Caco-2 (cell line): ENCODE measurements around the gene RNF123. TPM values are rescaled to one million over a fixed set of nuclear protein-coding genes. Genes with fewer than 3 reads are reported as not detected.
"Not testable (repeated sequence)": the region's sequence is repeated elsewhere in the genome, so short reads cannot be mapped to it uniquely, and the experiment has no call there.

Experiments used
- BruUV-seq: library from RNA; stranded (reverse); fragments of 400-500 nt; replicated peaks from 2 replicates; lab custom pipeline; 2021; lab: Mats Ljungman, UMichigan
- CTCF ChIA-PET: fragments of 300-600 bp; sonication (Branson Sonifier 250); formaldehyde crosslinking; loops from one replicate; lab custom pipeline; 2022; ENCODE audit warnings: antibody characterized with exemption; lab: Charles Lee
- POLR2A ChIA-PET: fragments of 300-600 bp; sonication (Branson Sonifier 250); formaldehyde crosslinking; loops from one replicate; lab custom pipeline; 2022; ENCODE audit warnings: antibody characterized with exemption; lab: Charles Lee
- DNase-seq, 2 experiments: peaks; one replicate each; pipeline versions ENCODE4 v3.0.0 to v3.0.0-alpha.2; 2020 to 2022
- H3K27me3 ChIP-seq: replicated peaks from 2 replicates; pipeline ENCODE4 v1.6.0; 2011; ENCODE audit warnings: low read length; ENCODE audit not compliant: control insufficient read depth, insufficient read depth
- H3K36me3 ChIP-seq: 2 replicates; pipeline ENCODE4 v1.5.1; 2011; ENCODE audit warnings: low read length; ENCODE audit not compliant: control insufficient read depth, insufficient read depth
- H3K4me1 ChIP-seq: fragments of 250-450 bp; sonication (Bioruptor Pico); 2 replicates; pipeline ENCODE4 v1.5.1; 2020; ENCODE audit warnings: mild to moderate bottlenecking
- H3K4me3 ChIP-seq: 2 replicates; pipeline ENCODE4 v1.5.1; 2011; ENCODE audit warnings: low read depth, mild to moderate bottlenecking, control low read depth, low read length
- H3K9me3 ChIP-seq: fragments of 250-450 bp; sonication (Bioruptor Pico); 2 replicates; pipeline ENCODE4 v1.5.1; 2020; ENCODE audit warnings: mild to moderate bottlenecking, moderate library complexity
- H3K27ac Mint-ChIP-seq: one replicate; pipeline ENCODE4 v1.8.0; 2022; ENCODE audit warnings: mixed read lengths; ENCODE audit not compliant: unreplicated experiment
- H3K27me3 Mint-ChIP-seq: one replicate; pipeline ENCODE4 v1.8.0; 2022; ENCODE audit warnings: mixed read lengths; ENCODE audit not compliant: insufficient read depth, unreplicated experiment
- H3K36me3 Mint-ChIP-seq: one replicate; pipeline ENCODE4 v1.8.0; 2022; ENCODE audit warnings: mild to moderate bottlenecking, mixed read lengths; ENCODE audit not compliant: insufficient read depth, unreplicated experiment
- H3K4me1 Mint-ChIP-seq: one replicate; pipeline ENCODE4 v1.8.0; 2022; ENCODE audit warnings: low read depth, mixed read lengths; ENCODE audit not compliant: unreplicated experiment
- H3K4me3 Mint-ChIP-seq: one replicate; pipeline ENCODE4 v1.8.0; 2022; ENCODE audit warnings: mild to moderate bottlenecking, moderate library complexity, mixed read lengths; ENCODE audit not compliant: unreplicated experiment
- H3K9me3 Mint-ChIP-seq: one replicate; pipeline ENCODE4 v1.8.0; 2022; ENCODE audit warnings: mixed read lengths; ENCODE audit not compliant: unreplicated experiment
- intact Hi-C: fragments of 100-400 bp; cut with micrococcal nuclease; formaldehyde crosslinking; loops from one replicate; pipeline ENCODE4 v1.10.0; 2022; ENCODE audit not compliant: unreplicated experiment
- total RNA-seq: library from RNA; stranded (reverse); gene quantifications from 2 replicates; pipeline ENCODE4 v1.2.3, GENCODE V29; 2022

The RNF123 gene
- total RNA-seq, 1 experiment from 2014 or later = 45.2 TPM

DNA sequence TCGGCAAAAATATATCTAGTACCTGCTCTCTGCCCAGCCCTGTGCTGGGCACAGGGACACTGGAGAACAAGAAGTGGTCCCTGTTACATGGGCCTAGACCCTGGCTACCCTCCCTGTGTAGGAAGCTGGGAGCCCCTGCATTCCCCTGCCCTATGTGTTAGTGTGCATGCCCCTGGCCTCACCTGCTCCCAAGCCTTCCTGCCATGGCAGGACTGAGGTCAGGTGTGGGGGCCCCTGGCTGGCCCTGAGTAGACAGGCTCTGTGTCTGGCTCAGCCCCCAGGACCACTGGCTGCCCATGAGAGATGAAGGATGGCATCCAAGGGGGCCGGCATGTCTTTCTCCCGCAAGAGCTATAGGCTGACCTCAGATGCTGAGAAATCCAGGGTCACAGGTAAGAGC lies 1.5 kb downstream of the RNF123 start:
- H3K9me3 Mint-ChIP-seq, CTCF ChIA-PET, H3K27ac Mint-ChIP-seq, H3K9me3 ChIP-seq, H3K27me3 Mint-ChIP-seq, H3K4me1 ChIP-seq, POLR2A ChIA-PET, H3K27me3 ChIP-seq, intact Hi-C loops, H3K4me3 ChIP-seq, DNase-seq, BruUV-seq, H3K36me3 ChIP-seq: not testable (repeated sequence)
- H3K4me1 Mint-ChIP-seq = peaks cover 11% of the 10 kb centered on the region
- peak overlapping the region; percentile 91 for H3K4me3 Mint-ChIP-seq
- peaks cover 27% of the 10 kb centered on the region for H3K36me3 Mint-ChIP-seq

GRCh38 chr3:49691481-49691880 lies 2.1 kb downstream of the RNF123 start:
- H3K36me3 ChIP-seq, H3K9me3 ChIP-seq, BruUV-seq, H3K4me3 Mint-ChIP-seq, H3K9me3 Mint-ChIP-seq, H3K27me3 ChIP-seq, H3K27me3 Mint-ChIP-seq, intact Hi-C loops, H3K4me1 ChIP-seq, DNase-seq, H3K4me3 ChIP-seq, H3K27ac Mint-ChIP-seq, CTCF ChIA-PET, POLR2A ChIA-PET: not testable (repeated sequence)
- H3K4me1 Mint-ChIP-seq = peaks cover 11% of the 10 kb centered on the region
- H3K36me3 Mint-ChIP-seq = peaks cover 26% of the 10 kb centered on the region

DNA sequence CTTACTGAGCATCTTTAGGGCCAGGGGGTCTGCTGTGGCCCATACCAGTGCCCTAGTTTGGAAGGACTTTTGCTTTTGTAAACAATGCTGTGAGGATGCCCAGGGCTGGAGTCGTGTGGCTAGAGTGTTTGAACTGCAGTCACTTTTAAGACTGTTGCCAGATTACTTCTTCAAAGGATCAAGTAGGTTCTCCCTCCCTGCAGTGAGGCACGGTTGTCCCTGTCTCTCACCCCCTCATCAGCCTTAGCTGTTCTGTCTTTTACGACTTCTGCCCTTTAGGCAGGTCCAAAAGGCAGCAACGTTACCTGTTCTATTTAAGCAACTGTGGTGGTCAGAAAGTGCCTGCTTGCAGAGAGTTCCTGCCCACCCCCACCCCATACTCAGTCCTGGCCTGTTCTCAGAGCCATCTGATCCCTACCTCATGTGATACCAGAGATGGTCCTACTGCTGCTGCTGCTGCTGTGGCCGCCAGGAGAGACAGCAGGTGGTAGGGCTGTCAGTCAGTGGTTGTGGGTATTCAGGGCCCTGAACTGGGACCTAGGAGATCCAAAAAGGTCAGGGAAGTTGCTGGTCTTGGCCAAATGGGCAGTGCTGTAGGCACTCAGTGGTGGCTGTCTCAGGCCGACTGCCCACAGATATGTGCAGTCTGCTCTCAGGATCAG lies 5.2 kb downstream of the RNF123 start:
- BruUV-seq, H3K27me3 ChIP-seq, H3K9me3 ChIP-seq, H3K36me3 ChIP-seq, H3K4me3 Mint-ChIP-seq, intact Hi-C loops, POLR2A ChIA-PET, H3K27ac Mint-ChIP-seq, H3K4me3 ChIP-seq, H3K27me3 Mint-ChIP-seq, H3K36me3 Mint-ChIP-seq, H3K4me1 ChIP-seq, DNase-seq, H3K9me3 Mint-ChIP-seq: not testable (repeated sequence)
- CTCF ChIA-PET = interaction anchor here (0.7 kb wide), 1 partner anchor 240 kb away, joined by 3 read pairs; no protein-coding TSS in a partner anchor
- peaks cover 11% of the 10 kb centered on the region for H3K4me1 Mint-ChIP-seq

DNA sequence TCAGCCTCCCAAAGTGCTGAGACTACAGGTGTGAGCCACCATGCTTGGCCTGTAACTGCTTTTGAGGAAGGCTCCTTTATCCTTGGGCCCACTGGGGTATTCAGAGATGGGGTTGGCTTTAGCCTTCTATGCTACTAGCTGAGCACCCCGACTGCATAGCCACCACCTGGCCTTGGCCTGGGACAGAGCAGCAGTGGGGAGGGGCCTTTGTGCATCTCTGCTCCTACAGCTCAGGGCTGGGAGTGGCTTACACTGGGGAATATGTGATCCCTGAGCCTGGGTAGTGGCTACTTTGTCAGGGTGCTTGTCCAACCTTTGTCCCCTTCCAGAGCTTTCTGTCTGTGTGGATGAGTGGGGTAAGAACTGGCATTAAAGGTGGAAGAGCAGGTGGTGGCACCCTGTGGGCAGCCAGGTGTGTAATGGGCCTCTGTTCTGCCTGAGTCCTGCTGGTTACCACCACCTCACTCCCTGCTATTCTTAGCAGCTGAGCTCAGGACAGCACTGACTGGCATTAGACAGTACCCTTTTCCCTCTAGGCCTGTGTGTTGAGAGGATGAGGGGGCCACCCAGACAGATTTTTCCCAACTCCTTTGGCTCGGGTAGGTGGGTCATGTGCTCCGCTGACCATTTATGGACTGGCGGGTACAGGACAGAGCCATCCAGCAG lies 6.1 kb downstream of the RNF123 start:
- H3K36me3 ChIP-seq, H3K4me1 ChIP-seq, intact Hi-C loops, H3K9me3 Mint-ChIP-seq, BruUV-seq, H3K27me3 ChIP-seq, POLR2A ChIA-PET, H3K27ac Mint-ChIP-seq, DNase-seq, H3K9me3 ChIP-seq, H3K36me3 Mint-ChIP-seq, H3K4me3 ChIP-seq, H3K4me3 Mint-ChIP-seq, H3K27me3 Mint-ChIP-seq, H3K4me1 Mint-ChIP-seq, CTCF ChIA-PET: not testable (repeated sequence)
